Activated CD8-positive, alpha-beta memory T cell treated with anti-CD3 and anti-CD28 coated beads for 1 hour (primary cell): ENCODE data around the gene KCTD18.

Source experiments
- DNase-seq, 2 donors: peaks; one replicate each; pipeline ENCODE4 v3.0.0-alpha.2; 2020; ENCODE audit warnings: low read depth in 1 of 2; ENCODE audit errors: extremely low read depth in 1 of 2

Gene KCTD18

GRCh38 chr2:200488169-200488568 is 21.7 kb downstream of the KCTD18 start:
- DNase-seq = no peak

DNA sequence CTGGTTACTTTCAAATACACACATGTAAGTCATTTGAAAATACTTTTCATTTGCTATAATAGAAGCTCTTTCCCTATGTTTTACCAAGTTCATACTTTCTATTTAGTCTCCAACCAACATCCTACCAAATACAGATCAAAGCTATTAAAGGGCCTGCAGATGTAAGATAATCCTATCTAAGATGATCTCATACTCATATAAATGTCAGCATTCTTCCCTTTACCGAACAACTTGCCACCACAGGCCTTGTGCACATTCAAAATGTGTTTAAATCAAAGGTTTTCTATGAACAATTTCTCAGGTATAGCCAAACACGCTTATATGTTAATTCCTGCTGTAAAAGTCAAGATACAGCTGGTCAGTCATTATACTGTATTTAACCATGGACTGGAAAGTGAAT is 23.3 kb downstream of the KCTD18 start:
- no peak for DNase-seq

GRCh38 chr2:200484934-200485333 is 24.9 kb downstream of the KCTD18 start:
- no peak for DNase-seq

DNA sequence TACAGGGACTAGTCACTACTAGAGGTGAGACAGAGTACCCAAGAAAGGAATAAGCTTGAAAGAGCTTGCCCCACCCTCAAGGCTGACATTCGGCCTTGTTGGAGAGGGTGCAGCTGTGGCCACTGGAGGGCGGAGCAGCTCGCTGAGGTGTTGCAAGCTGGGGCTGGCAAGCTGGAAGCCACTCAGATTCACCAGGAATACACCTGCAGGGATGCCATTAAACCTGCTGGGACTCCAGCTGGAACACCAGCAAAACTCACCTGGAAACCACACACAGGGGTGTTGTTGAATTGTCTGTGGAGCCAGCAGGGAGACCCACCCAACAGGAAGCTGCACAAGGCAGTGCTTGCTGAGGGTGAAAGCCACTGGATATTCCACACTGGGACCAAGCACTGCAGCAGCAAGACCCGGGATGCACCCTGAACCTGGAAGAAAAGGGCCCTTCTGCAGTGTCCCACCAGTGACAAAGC is 26.1 kb downstream of the KCTD18 start:
- no peak for DNase-seq

DNA sequence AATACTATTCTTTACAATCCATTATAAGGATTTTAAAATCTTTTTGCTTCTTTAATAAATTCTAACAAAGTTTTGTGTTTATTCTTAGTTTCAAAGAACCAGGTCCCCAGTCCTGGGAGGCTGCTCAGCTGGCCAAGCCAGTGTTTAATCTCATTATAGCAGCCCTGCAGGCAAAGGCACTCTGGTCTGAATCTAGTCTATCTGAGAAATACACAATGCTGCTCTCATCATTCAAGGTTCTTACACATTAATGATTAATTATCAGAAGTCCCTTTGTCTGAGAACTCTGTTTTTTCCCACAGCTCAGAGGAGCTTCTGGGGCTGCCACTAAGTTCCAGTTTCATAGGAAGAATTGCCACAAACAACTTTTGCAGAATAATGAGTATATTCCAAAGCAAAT is 27.7 kb downstream of the KCTD18 start:
- DNase-seq = no peak

DNA sequence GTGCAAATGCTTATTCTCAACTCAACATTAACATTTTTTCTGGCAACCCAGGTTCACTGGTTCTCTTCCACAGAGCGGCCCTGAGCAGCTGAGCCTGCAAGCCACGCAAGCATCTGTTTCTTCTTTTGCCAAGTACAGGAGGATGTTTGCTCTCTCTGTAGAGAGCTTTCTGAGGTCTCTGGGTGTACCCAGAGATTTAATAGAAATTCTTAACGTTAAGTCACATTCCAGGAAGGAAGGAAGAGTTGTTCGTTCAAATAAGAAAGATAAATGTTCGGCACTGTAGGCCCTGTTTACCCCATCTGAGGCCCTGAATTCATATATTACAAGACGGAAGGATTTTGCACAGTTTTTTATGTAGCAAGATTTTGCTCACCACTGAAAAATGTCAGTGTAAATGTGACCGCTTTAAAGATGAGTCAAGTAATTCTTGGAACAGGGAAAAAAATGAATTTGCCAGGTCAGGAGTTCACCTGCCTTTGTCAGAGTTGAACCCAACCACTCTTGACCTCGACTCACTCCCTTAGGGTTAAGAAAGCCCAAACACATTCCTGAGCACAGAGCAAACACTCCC is 30.1 kb downstream of the KCTD18 start:
- DNase-seq = no peak

GRCh38 chr2:200477667-200478131 is 32.2 kb downstream of the KCTD18 start:
- no peak for DNase-seq

- no peak for DNase-seq
Observed at GRCh38 chr2:200476836-200477235, 33.0 kb downstream of the KCTD18 start.

- DNase-seq = no peak
Observed at GRCh38 chr2:200475795-200476194, 34.1 kb downstream of the KCTD18 start.

DNA sequence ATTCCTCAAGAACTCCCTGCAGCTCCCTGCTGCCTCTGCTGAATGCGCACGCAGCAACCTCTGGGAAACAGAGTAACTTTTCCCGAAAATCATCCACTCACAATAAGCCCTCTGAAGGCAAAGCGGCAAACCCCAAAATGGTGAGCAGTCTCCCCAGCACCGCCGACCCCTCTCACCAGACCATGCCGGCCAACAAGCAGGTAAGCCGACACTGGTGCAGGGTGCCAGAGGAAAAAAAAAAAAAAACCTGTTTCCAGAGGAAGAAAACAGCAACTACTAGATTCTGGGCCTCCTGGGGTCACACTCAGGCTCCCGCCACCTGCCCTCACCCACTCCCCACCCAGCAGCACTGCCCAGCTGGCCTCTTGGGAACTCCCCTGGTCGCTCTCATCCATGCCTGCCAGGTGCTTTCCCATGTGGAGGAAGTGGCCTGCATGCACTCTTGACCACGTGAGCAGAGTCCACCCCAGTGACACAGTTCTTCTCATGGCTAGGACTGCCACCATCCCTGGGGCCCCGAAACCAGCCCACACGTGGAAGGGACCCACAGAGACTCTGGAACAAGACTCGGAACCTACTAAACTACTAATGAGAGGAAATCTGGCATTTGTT is 36.9 kb downstream of the KCTD18 start:
- DNase-seq = no peak

DNA sequence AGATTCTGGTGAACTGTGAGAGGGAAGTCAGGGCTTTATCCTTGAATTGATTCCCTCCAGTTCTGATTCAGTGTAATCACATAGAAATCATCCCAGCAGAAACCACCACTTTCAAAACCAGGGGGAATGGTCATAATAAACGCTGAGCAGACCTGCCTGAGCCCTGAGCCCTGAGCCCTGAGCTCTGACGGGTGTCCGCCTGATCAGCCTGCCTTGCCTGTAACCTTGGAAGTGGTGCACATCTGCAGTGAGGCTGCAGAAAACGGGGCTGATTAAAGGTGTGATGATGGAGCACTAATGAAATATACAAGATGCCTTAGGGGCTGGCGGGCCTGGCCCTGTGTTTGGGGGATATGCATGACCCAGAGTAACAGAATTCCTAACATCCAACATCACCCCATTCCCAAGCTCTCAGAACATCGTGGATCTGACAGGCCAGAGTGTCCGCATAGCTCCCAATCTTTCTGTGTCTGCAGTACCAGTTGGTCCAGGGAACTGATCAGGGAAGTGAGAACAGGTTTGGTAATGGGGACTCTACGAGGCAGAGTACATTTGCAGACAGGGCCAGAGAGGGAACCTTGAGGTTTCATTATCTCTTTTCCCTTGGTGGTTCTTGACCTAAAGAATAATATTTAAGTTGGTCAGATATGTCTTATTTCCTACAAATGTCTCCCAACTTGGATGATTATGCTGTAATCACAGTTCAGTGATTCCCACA is 37.8 kb downstream of the KCTD18 start:
- DNase-seq = no peak

GRCh38 chr2:200471324-200471848 is 38.5 kb downstream of the KCTD18 start:
- DNase-seq = no peak

DNA sequence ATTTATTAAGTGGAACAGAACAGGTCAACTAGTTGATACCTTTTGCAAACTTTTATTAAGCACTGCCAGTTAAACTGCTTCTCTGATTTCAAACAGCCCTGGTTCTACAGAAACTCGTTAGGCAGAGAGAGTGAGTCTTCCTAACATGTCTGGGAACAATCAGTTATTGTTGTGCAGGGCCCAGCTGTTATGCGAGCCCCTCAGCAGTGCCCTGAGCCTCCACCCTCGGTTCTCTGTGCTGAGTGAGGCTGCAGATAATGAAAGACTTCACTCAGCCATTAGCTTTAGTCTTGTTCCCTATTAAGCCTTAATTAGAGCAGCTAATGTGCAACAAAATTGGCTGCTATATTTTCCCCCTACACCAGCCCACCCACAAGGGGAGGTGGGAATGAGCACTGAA is 39.6 kb downstream of the KCTD18 start:
- no peak for DNase-seq

- DNase-seq = no peak
Observed at GRCh38 chr2:200469708-200470211, 40.1 kb downstream of the KCTD18 start.

DNA sequence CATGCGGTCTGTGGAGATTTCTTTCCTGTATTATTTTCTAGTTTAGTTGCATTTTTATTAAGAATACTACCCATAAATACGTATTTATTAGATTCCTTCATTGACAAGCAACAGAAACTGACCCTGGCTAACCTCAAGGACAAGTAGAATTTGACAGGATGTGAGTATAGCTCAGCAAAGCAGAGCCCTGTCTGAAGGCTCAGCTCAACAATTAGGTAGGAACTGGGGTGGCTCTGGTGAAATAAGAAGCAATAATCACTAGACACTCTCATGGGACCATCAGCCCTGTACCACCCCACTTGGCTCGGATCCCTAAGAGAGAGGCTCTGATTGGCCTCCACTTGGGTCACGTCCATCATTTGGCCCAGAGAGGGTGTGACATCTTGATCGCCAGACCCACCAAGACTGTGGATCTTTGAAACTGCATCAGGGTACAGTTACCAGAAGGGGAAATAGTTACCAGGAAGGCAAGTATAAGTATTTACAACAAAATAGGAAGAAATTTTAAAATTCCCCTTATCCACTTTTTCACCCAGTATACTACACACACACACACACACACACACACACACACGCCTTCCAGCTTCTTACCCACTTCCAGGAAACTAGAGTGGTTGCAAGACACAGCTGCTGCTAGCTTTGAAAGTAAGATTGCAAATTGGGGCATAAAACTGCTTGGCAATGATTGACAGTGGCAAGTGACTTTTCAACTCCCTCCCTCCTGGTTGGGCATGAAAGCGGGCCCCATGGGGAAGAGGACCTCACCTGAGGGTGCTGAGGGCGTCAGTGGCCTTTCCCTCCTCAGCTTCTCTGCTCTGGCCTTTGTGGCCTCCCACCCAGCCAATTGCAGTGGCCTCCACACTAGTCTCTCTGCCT is 41.8 kb downstream of the KCTD18 start:
- DNase-seq = no peak

GRCh38 chr2:200466425-200467418 is 43.1 kb downstream of the KCTD18 start:
- DNase-seq = no peak

- DNase-seq = no peak
Observed at GRCh38 chr2:200463452-200463851, 46.4 kb downstream of the KCTD18 start.

DNA sequence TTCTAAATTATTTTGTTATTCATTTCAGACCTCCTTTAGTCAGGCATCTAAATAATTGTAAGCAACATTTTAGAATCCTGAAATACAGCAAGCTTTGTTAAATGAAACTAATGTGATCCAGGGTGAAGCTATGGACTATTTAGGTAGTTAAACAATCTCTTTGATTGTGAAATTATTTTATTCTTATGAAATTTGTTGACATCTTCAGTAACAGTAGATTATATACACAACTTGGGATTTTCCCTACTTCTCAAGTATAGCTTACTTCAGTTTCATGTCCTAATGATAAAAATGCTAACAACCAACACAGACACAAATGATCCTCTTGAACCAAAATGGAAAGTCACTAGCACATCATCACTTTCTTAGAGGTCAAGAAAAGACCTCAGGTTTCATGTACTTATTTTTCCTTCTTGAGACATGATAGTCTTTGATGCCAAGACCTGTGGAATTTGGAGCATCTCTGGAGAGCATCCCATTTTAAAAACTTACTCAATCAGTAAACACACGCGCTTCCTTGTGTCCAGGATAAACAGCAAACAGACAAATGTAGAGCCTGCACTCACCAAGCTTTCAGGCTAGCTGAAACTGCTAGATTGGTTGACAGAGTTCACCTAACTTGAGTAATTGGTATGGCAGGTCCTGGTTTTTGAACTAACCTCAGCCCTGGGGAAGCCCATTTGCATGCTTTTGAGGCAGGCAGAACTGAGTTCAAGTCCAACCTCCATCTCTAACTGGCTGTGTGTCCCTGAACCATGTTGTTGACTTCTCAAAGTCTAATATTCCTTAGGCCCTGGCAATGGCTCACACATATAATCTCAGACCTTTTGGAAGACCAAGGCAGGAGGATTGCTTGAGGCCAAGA is 47.8 kb downstream of the KCTD18 start:
- DNase-seq = no peak

DNA sequence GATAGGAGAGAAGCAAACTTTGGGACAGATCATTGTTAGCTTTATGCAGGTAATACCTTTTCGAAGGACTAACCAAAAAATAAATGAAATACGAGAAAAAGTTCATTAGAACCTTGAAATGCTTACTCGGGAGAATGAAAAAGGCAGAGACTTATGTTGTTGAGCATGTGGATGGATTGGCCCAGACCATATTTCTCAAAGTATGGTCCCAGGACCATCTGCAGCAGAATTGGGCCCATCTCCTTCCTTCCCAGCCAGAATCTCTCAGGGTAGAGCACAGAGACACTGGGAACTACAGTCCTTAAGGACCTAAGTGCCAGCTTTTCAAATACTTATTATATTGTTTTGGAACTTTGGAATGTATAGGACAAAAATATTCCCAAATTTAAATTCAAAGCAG is 50.8 kb downstream of the KCTD18 start:
- DNase-seq = no peak
